Large intestine (tissue), 3 donors: ENCODE measurements around the gene ZNF275. TPM values are rescaled to one million over a fixed set of nuclear protein-coding genes. Genes with fewer than 3 reads are reported as not detected.

Experiments used
- DNase-seq, 2 donors: peaks; one replicate each; pipeline versions ENCODE4 v3.0.0 to v3.0.0-alpha.2; 2013
- H3K27ac ChIP-seq: one replicate; pipeline ENCODE4 v1.5.1; 2013; ENCODE audit warnings: low read length
- H3K27me3 ChIP-seq: 2 replicates; pipeline ENCODE4 v1.6.1; 2013; ENCODE audit warnings: low read length; ENCODE audit not compliant: control insufficient read depth, insufficient read depth
- H3K36me3 ChIP-seq: 2 replicates; pipeline ENCODE4 v1.6.1; 2013; ENCODE audit warnings: low read length; ENCODE audit not compliant: control insufficient read depth, insufficient read depth
- H3K4me1 ChIP-seq: one replicate; pipeline ENCODE4 v1.6.1; 2013; ENCODE audit warnings: low read length; ENCODE audit not compliant: control insufficient read depth, insufficient read depth
- H3K4me3 ChIP-seq: one replicate; pipeline ENCODE4 v1.5.1; 2013; ENCODE audit warnings: low read length
- H3K9me3 ChIP-seq: one replicate; pipeline ENCODE4 v1.6.1; 2013; ENCODE audit warnings: mild to moderate bottlenecking, low read depth, low read length, moderate library complexity; ENCODE audit not compliant: control insufficient read depth
- WGBS: methylation state at CpG from one replicate; pipeline ENCODE4 v1.1.5; 2013; ENCODE audit warnings: low lambda C conversion rate; ENCODE audit not compliant: insufficient coverage; 5-methylcytosine and 5-hydroxymethylcytosine counted together
- polyA plus RNA-seq: library from polyadenylated mRNA; unstranded; fragments of 120-200 nt; gene quantifications from one replicate; pipeline ENCODE4 v1.2.1, GENCODE V29; 2013

The ZNF275 gene
- polyA plus RNA-seq, 1 donor = 9.7 TPM

GRCh38 chrX:153304988-153305736 is 28.8 kb upstream of the ZNF275 start:
- Histone ChIP-seq H3K36me3 (no peaks in the 10 kb centered on the region), H3K4me1 (no peaks in the 10 kb centered on the region), H3K4me3 (no peak overlapping the region), H3K9me3 (no peaks in the 10 kb centered on the region), H3K27ac (no peak overlapping the region), H3K27me3 (no peaks in the 10 kb centered on the region)
- no peak for DNase-seq
- WGBS = no CpG with 5 or more reads among the region's 9 CpGs

- no peaks in the 10 kb centered on the region for H3K9me3 ChIP-seq
- no CpG with 5 or more reads among the region's 3 CpGs for WGBS
- H3K27me3 ChIP-seq = no peaks in the 10 kb centered on the region
- DNase-seq = no peak
- H3K4me3 ChIP-seq = no peak overlapping the region
- H3K4me1 ChIP-seq = no peaks in the 10 kb centered on the region
- H3K36me3 ChIP-seq = no peaks in the 10 kb centered on the region
- H3K27ac ChIP-seq = no peak overlapping the region
Observed at GRCh38 chrX:153305972-153306371, 28.0 kb upstream of the ZNF275 start.

GRCh38 chrX:153306527-153307115 is 27.3 kb upstream of the ZNF275 start:
- no CpG with 5 or more reads among the region's 17 CpGs for WGBS
- Histone ChIP-seq H3K9me3 (no peaks in the 10 kb centered on the region), H3K27me3 (no peaks in the 10 kb centered on the region), H3K4me3 (no peak overlapping the region), H3K4me1 (no peaks in the 10 kb centered on the region), H3K27ac (no peak overlapping the region), H3K36me3 (no peaks in the 10 kb centered on the region)
- no peak for DNase-seq

GRCh38 chrX:153307276-153308178 is 26.4 kb upstream of the ZNF275 start:
- no peak for DNase-seq
- whole genome bisulfite sequencing = 40% methylated on average over 1 of the region's 12 CpGs
- H3K27ac ChIP-seq = no peak overlapping the region
- no peaks in the 10 kb centered on the region for H3K36me3 ChIP-seq
- H3K9me3 ChIP-seq = no peaks in the 10 kb centered on the region
- H3K27me3 ChIP-seq = no peaks in the 10 kb centered on the region
- H3K4me3 ChIP-seq = no peak overlapping the region
- H3K4me1 ChIP-seq = no peaks in the 10 kb centered on the region

GRCh38 chrX:153310901-153311300 is 23.1 kb upstream of the ZNF275 start:
- Histone ChIP-seq H3K36me3 (no peaks in the 10 kb centered on the region), H3K4me1 (no peaks in the 10 kb centered on the region), H3K27ac (no peak overlapping the region), H3K27me3 (no peaks in the 10 kb centered on the region), H3K4me3 (no peak overlapping the region), H3K9me3 (no peaks in the 10 kb centered on the region)
- no peak for DNase-seq
- no CpG with 5 or more reads among the region's 9 CpGs for WGBS

GRCh38 chrX:153312041-153312440 is 21.9 kb upstream of the ZNF275 start:
- no peaks in the 10 kb centered on the region for H3K9me3 ChIP-seq
- no peaks in the 10 kb centered on the region for H3K27me3 ChIP-seq
- no peak overlapping the region for H3K4me3 ChIP-seq
- H3K4me1 ChIP-seq = no peaks in the 10 kb centered on the region
- H3K27ac ChIP-seq = no peak overlapping the region
- no peaks in the 10 kb centered on the region for H3K36me3 ChIP-seq
- DNase-seq = no peak
- WGBS = no CpG with 5 or more reads among the region's 5 CpGs

- no CpG with 5 or more reads among the region's 1 CpG for WGBS
- H3K36me3 ChIP-seq = no peaks in the 10 kb centered on the region
- no peaks in the 10 kb centered on the region for H3K4me1 ChIP-seq
- no peaks in the 10 kb centered on the region for H3K27me3 ChIP-seq
- H3K9me3 ChIP-seq = no peaks in the 10 kb centered on the region
- no peak overlapping the region for H3K27ac ChIP-seq
- no peak for DNase-seq
- no peak overlapping the region for H3K4me3 ChIP-seq
Observed at GRCh38 chrX:153312842-153313241, 21.1 kb upstream of the ZNF275 start.

- no peaks in the 10 kb centered on the region for H3K9me3 ChIP-seq
- WGBS = no CpG with 5 or more reads among the region's 8 CpGs
- peaks cover 15% of the 10 kb centered on the region for H3K27me3 ChIP-seq
- no peak for DNase-seq
- no peak overlapping the region for H3K27ac ChIP-seq
- H3K4me1 ChIP-seq = no peaks in the 10 kb centered on the region
- H3K4me3 ChIP-seq = no peak overlapping the region
- H3K36me3 ChIP-seq = no peaks in the 10 kb centered on the region
Observed at GRCh38 chrX:153317306-153317705, 16.6 kb upstream of the ZNF275 start.

- WGBS = no CpG with 5 or more reads among the region's 20 CpGs
- Histone ChIP-seq H3K27me3 (peaks cover 15% of the 10 kb centered on the region), H3K9me3 (no peaks in the 10 kb centered on the region), H3K36me3 (no peaks in the 10 kb centered on the region), H3K4me1 (no peaks in the 10 kb centered on the region), H3K4me3 (no peak overlapping the region), H3K27ac (no peak overlapping the region)
- DNase-seq = no peak
Observed at GRCh38 chrX:153317996-153318722, 15.8 kb upstream of the ZNF275 start.

- Histone ChIP-seq H3K27ac (no peak overlapping the region), H3K4me1 (no peaks in the 10 kb centered on the region), H3K9me3 (no peaks in the 10 kb centered on the region), H3K27me3 (peaks cover 15% of the 10 kb centered on the region), H3K4me3 (no peak overlapping the region), H3K36me3 (no peaks in the 10 kb centered on the region)
- no peak for DNase-seq
- no CpG with 5 or more reads among the region's 7 CpGs for WGBS
Observed at GRCh38 chrX:153318811-153319210, 15.1 kb upstream of the ZNF275 start.
